Glomerular endothelial cell (primary cell): ENCODE data around the gene KRTAP9-1. TPM values are rescaled to one million over a fixed set of nuclear protein-coding genes. Genes with fewer than 3 reads are reported as not detected.
"Not testable (repeated sequence)": the region's sequence is repeated elsewhere in the genome, so short reads cannot be mapped to it uniquely, and the experiment has no call there.

Experiments
- DNase-seq: peaks from one replicate; pipeline ENCODE4 v3.0.0-alpha.2; 2011; ENCODE audit warnings: low read depth, low spot score; ENCODE audit errors: extremely low read depth
- total RNA-seq: library from RNA; depleted of rRNA; stranded (reverse); fragments of >200 nt; gene quantifications from 2 replicates; pipeline ENCODE4 v1.2.3, GENCODE V29; 2015

The KRTAP9-1 gene
- total RNA-seq, 1 donor from 2014 or later = not detected

GRCh38 chr17:41178843-41179616, 10.7 kb upstream of the KRTAP9-1 start:
- DNase-seq = no peak

GRCh38 chr17:41184480-41184961, 5.2 kb upstream of the KRTAP9-1 start, which contains the start of gene KRTAP4-1:
Gene KRTAP4-1 (minus strand): TSS chr17:41184911. CDS start chr17:41184854, 57 bp downstream.
- DNase-seq = no peak

GRCh38 chr17:41185001-41185400, 4.7 kb upstream of the KRTAP9-1 start:
- no peak for DNase-seq

- DNase-seq = no peak
Measured at GRCh38 chr17:41186872-41187271, 2.8 kb upstream of the KRTAP9-1 start.

- no peak for DNase-seq
Measured at GRCh38 chr17:41190328-41190727, 641 bp downstream of the KRTAP9-1 start.

- no peak for DNase-seq
Measured at GRCh38 chr17:41196068-41196467, 6.4 kb downstream of the KRTAP9-1 start.

GRCh38 chr17:41199421-41200078, 9.9 kb downstream of the KRTAP9-1 start:
- DNase-seq = no peak

- no peak for DNase-seq
Measured at GRCh38 chr17:41211845-41212466, 22.3 kb downstream of the KRTAP9-1 start.

GRCh38 chr17:41212524-41213169, 23.0 kb downstream of the KRTAP9-1 start:
- DNase-seq = no peak

- no peak for DNase-seq
Measured at GRCh38 chr17:41215681-41216080, 26.0 kb downstream of the KRTAP9-1 start.

- DNase-seq = no peak
Measured at GRCh38 chr17:41223821-41224220, 34.1 kb downstream of the KRTAP9-1 start.

GRCh38 chr17:41226051-41226450, 36.4 kb downstream of the KRTAP9-1 start:
- no peak for DNase-seq

GRCh38 chr17:41226598-41227095, 37.0 kb downstream of the KRTAP9-1 start, which contains the start of gene KRTAP9-2:
Gene KRTAP9-2 (plus strand): TSS chr17:41226648. CDS start chr17:41226655, 7 bp downstream.
- DNase-seq = not testable (repeated sequence)

GRCh38 chr17:41230094-41230493, 40.4 kb downstream of the KRTAP9-1 start:
- DNase-seq = no peak

- no peak for DNase-seq
Measured at GRCh38 chr17:41231731-41232130, 42.0 kb downstream of the KRTAP9-1 start.

GRCh38 chr17:41232399-41233105, 42.9 kb downstream of the KRTAP9-1 start, which contains the start of gene KRTAP9-3:
Gene KRTAP9-3 (plus strand): TSS chr17:41232449. CDS start chr17:41232502, 53 bp downstream.
- DNase-seq = not testable (repeated sequence)

- not testable (repeated sequence) for DNase-seq
Measured at GRCh38 chr17:41237116-41237515, 47.4 kb downstream of the KRTAP9-1 start.

- not testable (repeated sequence) for DNase-seq
Measured at GRCh38 chr17:41237949-41238437, 48.3 kb downstream of the KRTAP9-1 start, which contains the start of gene KRTAP9-8. Gene KRTAP9-8 (plus strand): TSS chr17:41237999. CDS start chr17:41238052, 53 bp downstream.
